WERI-Rb-1 (cell line): Measurements from ENCODE around the gene AOC2.
"Not testable (repeated sequence)": the region's sequence is repeated elsewhere in the genome, so short reads cannot be mapped to it uniquely, and the experiment has no call there.

Source experiments
- DNase-seq: peaks from one replicate; pipeline ENCODE4 v3.0.0-alpha.2; 2020
- H3K27ac ChIP-seq: fragments of 250-450 bp; sonication (Bioruptor Pico); 2 replicates; pipeline ENCODE4 v1.5.1; 2020; ENCODE audit warnings: mild to moderate bottlenecking, moderate library complexity
- H3K27me3 ChIP-seq: fragments of 250-450 bp; sonication (Bioruptor Pico); 2 replicates; pipeline ENCODE4 v1.5.1; 2021; ENCODE audit warnings: mild to moderate bottlenecking, low read depth, moderate library complexity; ENCODE audit not compliant: insufficient read depth, severe bottlenecking
- H3K36me3 ChIP-seq: fragments of 250-450 bp; sonication (Bioruptor Pico); 2 replicates; pipeline ENCODE4 v1.5.1; 2020; ENCODE audit warnings: mild to moderate bottlenecking, moderate library complexity
- H3K4me3 ChIP-seq: 2 replicates; pipeline ENCODE4 v1.5.1; 2011; ENCODE audit warnings: low read depth, mild to moderate bottlenecking, control low read depth, low read length
- H3K9me3 ChIP-seq: fragments of 250-450 bp; sonication (Bioruptor Pico); 2 replicates; pipeline ENCODE4 v1.5.1; 2021; ENCODE audit warnings: mild to moderate bottlenecking, moderate library complexity; ENCODE audit not compliant: severe bottlenecking
- CTCF ChIP-seq: IDR thresholded peaks from 2 replicates; pipeline ENCODE4 v1.5.1; 2011; ENCODE audit warnings: low read depth, mild to moderate bottlenecking, control low read depth, inconsistent platforms, low read length

Gene AOC2

DNA sequence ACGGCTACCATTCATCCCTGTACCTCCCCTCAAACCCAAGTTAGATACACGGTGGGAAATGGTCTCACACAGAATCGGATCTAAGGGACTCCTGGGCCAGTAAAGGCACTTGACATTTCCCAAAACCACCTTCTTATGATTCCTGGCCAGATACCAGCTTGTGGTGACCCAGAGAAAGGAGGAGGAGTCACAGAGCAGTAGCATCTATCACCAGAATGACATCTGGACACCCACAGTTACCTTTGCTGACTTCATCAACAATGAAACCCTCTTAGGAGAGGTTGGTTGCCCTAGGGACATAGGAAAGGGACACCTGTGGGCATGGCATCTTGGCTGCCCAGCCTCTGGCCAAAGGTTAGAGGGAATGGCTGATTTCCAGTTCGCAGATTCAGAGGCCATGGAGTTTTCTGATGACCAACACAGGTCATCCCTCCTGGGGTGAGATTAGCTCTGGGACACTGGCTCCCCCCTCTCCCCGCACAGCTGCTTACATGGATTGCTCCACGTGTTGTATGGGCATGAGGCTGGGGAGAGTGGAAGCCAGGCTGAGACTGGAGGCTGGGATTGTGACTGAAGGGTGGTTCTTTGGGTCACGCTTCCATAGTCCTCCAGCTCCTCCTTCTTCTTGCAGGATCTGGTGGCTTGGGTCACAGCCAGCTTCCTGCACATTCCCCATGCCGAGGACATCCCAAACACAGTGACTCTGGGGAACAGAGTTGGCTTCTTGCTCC lies 5.2 kb downstream of the AOC2 start:
- no peaks in the 10 kb centered on the region for H3K9me3 ChIP-seq
- no peak overlapping the region for H3K27ac ChIP-seq
- no peaks in the 10 kb centered on the region for H3K27me3 ChIP-seq
- H3K36me3 ChIP-seq, result peaks cover 13% of the 10 kb centered on the region
- DNase-seq, result no peak
- no peak overlapping the region for H3K4me3 ChIP-seq
- no peak for TF ChIP-seq CTCF

DNA sequence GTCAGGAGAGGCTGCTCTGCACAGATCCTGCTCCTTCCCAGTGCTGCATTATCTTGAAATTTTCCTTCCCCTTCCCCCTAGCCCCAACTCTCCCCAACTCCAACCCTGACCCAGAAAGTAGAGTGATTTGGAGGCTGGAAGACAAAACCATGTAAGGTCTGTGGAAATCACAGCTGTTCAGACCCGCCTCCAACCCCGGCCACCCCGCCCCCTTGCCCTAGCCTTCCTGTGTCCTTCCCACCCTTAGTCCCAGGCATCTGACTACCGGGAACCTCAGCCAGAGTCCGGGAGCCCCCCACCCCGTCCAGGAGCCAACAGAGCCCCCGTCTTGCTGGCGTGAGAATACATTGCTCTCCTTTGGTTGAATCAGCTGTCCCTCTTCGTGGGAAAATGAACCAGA lies 6.6 kb downstream of the AOC2 start, which contains the start of gene AOC3:
Gene AOC3 (plus strand): TSS at position 246 of the 400 bp plus-strand sequence. CDS start 145 bp downstream, at position 391.
- Histone ChIP-seq H3K27ac (no peak within 1 kb of the TSS), H3K9me3 (no peaks in the 10 kb centered on the region), H3K27me3 (no peaks in the 10 kb centered on the region), H3K4me3 (no peak within 1 kb of the TSS), H3K36me3 (no peaks in the 10 kb centered on the region)
- no peak for TF ChIP-seq CTCF
- no peak for DNase-seq

- not testable (repeated sequence) for H3K27me3 ChIP-seq, H3K4me3 ChIP-seq
These were observed 7.2 kb downstream of the AOC2 start for GRCh38 chr17:42851371-42852240.

DNA sequence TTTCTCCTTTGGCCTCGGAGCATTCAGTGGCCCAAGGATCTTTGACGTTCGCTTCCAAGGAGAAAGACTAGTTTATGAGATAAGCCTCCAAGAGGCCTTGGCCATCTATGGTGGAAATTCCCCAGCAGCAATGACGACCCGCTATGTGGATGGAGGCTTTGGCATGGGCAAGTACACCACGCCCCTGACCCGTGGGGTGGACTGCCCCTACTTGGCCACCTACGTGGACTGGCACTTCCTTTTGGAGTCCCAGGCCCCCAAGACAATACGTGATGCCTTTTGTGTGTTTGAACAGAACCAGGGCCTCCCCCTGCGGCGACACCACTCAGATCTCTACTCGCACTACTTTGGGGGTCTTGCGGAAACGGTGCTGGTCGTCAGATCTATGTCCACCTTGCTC lies 8.0 kb downstream of the AOC2 start:
- no peak overlapping the region for H3K27ac ChIP-seq

More at GRCh38 chr17:42851371-42852240, 7.2 kb downstream of the AOC2 start:
- H3K36me3 ChIP-seq, H3K9me3 ChIP-seq, DNase-seq, H3K27ac ChIP-seq: not testable (repeated sequence)

DNA sequence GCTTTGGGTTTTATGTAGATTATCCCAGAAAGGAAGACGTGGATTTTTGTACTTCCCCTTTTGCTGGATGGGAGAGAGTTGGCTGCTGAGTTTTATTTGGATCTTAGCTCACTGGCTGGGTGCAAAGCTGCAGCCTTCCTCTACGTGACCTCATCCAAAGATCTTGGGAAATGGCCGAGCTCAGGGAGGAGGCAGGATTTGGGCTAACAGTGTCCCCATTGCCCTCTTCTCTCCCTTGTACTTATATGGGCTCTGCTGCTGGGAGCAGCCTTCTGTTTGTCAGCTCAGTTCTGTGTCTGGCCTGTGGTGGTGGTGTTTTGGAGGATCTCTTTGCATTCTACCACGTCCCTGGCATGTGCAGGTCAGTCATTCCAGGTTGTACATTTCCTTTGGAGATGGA lies 8.6 kb downstream of the AOC2 start:
- Histone ChIP-seq H3K27me3 (no peaks in the 10 kb centered on the region), H3K4me3 (no peak overlapping the region), H3K36me3 (no peaks in the 10 kb centered on the region), H3K27ac (no peak overlapping the region), H3K9me3 (no peaks in the 10 kb centered on the region)
- TF ChIP-seq CTCF, result no peak
- no peak for DNase-seq

More for the DNA sequence above, 8.0 kb downstream of the AOC2 start:
- H3K9me3 ChIP-seq, result no peaks in the 10 kb centered on the region
- no peaks in the 10 kb centered on the region for H3K27me3 ChIP-seq
- H3K36me3 ChIP-seq, result no peaks in the 10 kb centered on the region
- no peak overlapping the region for H3K4me3 ChIP-seq
- DNase-seq, result no peak
- no peak for TF ChIP-seq CTCF

DNA sequence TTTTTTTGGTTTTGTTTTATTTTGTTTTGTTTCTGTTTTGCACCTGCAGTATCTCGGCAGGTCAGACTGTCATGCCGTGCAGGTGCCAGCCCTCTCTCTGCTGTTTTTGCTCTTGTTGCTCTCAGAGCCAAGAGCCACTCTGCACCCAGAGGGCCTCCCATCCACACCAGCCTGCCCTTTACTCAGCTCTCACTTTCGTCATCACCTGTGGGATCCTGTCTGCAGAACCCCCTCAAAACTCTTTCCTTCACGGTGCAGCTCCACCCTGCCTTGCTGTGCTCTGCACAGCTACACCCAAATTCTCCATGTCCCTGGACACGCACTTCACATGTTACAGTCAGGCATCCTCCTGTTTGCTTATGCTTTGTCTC lies 9.2 kb downstream of the AOC2 start:
- Histone ChIP-seq H3K36me3 (no peaks in the 10 kb centered on the region), H3K9me3 (no peaks in the 10 kb centered on the region), H3K27me3 (no peaks in the 10 kb centered on the region), H3K4me3 (no peak overlapping the region), H3K27ac (no peak overlapping the region)
- DNase-seq, result no peak
- TF ChIP-seq CTCF, result no peak
